ENCODE data around the gene ZMYND8.
"Not testable (repeated sequence)": the region's sequence is repeated elsewhere in the genome, so short reads cannot be mapped to it uniquely, and the experiment has no call there.

The ZMYND8 gene

DNA sequence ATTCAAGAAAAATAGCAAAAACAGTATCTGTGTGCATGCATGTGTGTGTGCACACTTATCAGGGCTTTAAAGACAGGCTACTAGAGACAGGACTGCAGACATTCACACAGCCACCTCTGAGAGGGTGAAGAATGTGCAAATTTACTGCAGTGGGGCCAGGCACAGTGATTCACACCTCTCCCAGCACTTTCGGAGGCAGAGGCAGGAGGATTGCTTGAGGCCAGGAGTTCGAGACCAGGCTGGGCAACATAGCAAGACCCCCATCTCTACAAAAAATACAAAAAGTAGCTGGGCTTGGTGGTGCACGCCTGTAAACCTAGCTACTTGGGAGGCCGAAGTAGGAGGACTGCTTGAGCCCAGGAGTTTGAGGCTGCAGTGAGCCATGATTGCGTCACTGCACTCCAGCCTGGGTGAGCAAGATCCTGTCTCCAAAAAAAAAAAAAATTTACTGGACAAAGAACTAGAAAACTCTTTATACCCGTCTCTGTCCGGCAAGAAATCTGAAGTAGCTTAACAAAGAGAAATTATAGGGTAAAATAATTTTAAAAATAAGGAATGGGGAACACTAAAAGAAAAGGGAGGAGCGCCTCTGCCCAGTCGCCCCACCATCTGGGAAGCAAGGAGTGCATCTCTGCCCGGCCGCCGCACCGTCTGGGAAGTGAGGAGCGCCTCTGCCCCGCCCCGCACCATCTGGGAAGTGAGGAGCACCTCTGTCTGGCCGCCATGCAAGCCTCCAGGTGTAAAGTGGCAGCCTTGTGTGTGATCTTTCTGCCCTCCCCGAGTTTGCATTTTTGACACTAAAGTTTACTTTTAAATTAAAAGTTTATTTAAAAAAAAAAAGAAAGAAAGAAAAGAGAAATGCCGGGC is 105.1 kb downstream of the ZMYND8 start:
- no peak for DNase-seq (ENCODE audit: low read depth in 1 of 2, low spot score in 1 of 2)

- DNase-seq (ENCODE audit: low read depth in 1 of 2, low spot score in 1 of 2) = no peak
Observed at GRCh38 chr20:47250360-47250759, 106.1 kb downstream of the ZMYND8 start.

DNA sequence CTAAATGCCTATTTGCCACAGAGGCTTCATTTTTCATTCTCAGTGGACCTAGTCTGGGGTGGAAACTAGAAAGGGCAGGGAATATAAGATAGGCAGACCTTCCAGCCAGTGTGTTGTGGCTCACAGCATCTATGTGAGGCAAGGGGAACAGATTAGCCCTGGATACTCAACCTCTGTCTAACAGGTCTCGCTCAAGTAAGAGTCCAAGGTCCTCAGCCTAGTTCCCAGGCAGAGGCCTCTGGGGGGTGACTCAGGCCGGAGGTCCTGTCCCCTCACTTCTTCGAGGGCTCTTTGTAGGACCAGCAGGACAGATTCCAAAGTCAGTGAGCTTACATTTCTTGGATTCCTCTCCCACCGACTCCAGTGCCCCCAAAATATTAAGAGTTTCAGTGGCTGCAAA is 106.6 kb downstream of the ZMYND8 start:
- DNase-seq (ENCODE audit: low read depth in 1 of 2, low spot score in 1 of 2) = no peak

DNA sequence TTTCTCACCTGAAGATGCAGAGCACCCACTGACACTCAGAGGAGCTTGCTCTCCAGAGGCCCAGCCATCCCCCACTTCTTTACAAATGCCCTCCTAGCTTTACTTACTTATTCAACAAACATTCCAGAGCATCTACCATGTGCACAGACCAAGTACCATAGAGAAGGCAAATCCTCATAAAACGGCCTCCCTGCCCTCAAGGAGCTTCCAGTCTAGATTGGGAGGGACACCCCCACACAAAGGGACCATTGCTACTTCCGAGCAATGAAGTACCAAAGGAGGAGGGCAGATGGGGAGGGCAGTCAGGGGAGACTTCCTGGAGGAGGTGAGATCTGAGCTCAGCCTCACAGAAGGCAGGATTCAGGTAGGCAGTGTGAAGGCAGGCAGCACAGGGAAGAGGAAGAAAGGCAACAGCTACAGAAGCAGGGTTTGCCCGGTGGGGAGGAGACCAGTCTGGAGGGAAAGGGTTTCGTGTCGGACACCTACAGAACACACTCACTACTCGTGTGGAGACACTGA is 108.0 kb downstream of the ZMYND8 start:
- DNase-seq (ENCODE audit: low read depth in 1 of 2, low spot score in 1 of 2) = no peak

GRCh38 chr20:47247972-47248371 is 108.5 kb downstream of the ZMYND8 start:
- DNase-seq (ENCODE audit: low read depth in 1 of 2, low spot score in 1 of 2) = no peak

DNA sequence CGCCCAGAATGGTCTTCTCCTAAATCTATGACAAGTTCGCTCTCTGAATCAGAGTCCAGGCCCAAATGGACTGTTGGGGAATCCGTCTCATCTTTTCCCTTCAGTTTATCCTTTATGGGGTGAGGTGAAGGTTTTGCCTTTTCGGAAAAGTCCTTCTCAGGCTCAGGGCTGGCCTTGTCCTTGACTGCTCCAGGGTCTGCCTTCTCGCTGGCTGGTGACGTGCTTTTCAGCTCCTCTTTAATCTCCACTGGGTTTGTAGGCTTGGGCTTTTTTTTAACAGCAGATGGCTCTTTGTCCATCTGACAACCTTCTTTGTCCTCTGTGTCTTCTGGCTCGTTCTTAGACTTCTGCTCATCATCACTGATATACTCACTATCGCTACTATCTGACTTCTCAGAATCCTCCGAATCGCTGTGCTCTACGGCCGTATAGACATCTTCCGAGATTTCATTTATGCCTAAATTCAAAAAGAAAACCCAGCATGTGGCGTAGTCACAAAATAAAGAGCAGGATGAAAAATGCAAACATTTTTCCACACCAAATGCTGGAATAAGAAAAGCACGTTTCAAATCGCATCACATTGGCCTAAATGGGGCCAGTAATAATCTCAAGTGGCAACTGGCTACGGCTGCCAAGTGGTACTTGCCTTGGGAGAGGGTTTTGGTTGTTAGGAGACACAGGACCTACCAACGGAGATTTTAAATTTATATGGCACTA is 110.3 kb downstream of the ZMYND8 start:
- no peak for DNase-seq (ENCODE audit: low read depth in 1 of 2, low spot score in 1 of 2)

DNA sequence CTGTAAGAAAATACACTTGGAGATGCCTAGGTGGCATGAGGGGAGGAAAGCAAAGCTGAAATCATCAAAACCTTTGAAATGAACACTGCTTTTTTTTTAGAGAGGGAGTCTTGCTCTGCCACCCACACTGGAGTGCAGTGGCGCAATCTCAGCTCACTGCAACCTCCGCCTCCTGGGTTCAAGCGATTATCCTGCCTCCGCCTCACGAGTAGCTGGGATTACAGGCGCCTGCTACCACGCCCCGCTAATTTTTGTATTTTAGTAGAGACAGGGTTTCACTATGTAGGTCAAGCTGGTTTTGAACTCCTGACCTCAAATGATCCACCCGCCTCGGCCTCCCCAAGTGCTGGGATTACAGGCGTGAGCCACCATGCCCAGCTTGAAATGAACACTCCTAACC is 111.3 kb downstream of the ZMYND8 start:
- not testable (repeated sequence) for DNase-seq (ENCODE audit: low read depth in 1 of 2, low spot score in 1 of 2)

DNA sequence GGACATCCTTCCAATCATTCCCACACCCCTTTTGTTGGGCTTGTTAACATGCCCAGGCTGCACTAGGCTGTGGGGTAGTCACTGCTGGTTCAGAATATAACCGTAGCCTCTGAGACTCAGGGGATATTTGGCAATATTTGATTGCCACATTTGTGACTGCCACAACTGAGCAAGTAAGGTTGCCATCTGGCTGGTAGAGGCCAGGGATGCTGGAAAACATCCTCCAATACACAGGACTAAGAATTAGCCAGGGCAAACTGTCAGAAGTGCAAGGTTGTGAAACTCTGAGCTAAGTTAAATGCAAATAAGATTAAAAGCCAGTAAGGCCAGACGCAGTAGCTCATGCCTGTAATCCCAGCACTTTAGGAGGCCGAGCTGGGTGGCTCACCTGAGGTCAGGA is 112.0 kb downstream of the ZMYND8 start:
- no peak for DNase-seq (ENCODE audit: low read depth in 1 of 2, low spot score in 1 of 2)

- no peak for DNase-seq (ENCODE audit: low read depth in 1 of 2, low spot score in 1 of 2)
Observed at GRCh38 chr20:47243532-47244305, 112.8 kb downstream of the ZMYND8 start.

DNA sequence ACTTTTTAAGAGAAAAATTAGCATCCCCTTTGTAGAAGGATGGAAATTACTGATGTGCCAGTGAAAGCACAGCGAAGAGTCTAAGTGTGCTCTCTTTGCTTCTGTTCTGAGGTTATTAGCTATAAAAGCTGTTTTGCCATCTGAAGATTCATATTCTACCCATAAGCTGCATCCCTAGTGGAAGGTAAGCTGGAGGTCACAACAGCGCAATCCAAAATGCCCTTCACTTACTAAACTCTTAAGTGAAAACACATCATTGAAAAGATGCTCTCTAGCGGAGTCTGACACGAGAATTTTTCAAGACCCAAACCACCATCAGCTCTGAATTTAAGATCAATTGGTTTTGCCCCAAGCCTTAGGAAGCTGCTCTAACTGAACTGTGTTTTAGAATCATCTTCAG is 113.5 kb downstream of the ZMYND8 start:
- DNase-seq (ENCODE audit: low read depth in 1 of 2, low spot score in 1 of 2) = no peak

DNA sequence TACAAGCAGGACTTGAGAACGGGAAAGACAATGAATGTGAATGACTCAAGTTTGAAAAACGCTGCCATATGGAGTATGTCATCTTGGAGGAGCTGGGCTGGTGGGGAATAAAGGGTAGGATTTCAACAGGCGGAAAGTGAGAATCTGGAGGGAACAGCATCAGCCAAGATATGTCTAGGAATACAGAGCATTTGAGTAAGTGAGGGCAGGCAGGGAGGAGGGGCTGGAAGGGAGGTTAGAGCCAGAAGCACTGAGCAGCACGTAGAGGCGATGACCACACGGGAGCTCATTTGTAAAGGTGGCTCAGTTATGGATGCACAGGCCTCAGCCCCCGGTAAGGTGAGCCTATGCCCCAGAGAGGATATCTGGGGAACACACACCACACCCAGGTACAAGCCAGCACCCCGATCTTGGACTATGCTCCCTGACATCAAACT is 115.1 kb downstream of the ZMYND8 start:
- DNase-seq (ENCODE audit: low read depth in 1 of 2, low spot score in 1 of 2) = no peak

- DNase-seq (ENCODE audit: low read depth in 1 of 2, low spot score in 1 of 2) = not testable (repeated sequence)
Observed at GRCh38 chr20:47240096-47240495, 116.4 kb downstream of the ZMYND8 start.

DNA sequence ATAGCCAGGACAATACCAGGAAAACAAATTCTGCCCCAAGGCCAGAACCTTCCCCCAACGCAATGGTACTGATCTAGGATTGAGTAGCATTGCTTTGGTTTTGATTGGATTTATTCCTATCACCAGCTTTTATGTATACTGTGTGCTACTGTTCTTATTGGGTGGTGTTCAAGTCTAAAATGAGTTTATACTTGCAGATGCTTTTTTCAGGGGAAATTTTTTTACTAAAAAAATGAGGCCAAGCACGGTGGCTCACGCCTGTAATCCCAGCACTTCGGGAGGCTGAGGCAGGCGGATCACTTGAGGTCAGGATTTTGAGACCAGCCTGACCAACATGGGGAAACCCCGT is 116.8 kb downstream of the ZMYND8 start:
- no peak for DNase-seq (ENCODE audit: low read depth in 1 of 2, low spot score in 1 of 2)

- DNase-seq (ENCODE audit: low read depth in 1 of 2, low spot score in 1 of 2) = no peak
Observed at GRCh38 chr20:47238780-47239718, 117.5 kb downstream of the ZMYND8 start.

DNA sequence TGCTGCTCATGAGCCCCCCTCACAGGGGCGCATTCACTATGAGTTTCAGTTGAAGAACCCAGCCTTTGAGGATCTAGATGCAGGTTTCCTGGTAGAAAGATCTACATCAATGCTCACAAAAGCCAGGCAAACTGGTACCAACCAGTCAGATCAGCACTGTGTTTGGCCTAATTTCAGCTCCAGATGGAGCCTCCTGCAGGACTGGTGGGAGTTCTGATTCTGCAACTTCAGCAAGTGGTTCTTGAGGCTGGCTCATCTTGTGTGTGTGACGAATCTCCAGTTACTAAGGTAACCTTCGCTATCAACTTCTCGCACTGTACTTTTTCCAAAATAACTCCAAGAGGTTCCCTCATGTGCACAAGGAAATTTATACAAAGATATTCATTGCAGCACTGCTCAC is 118.8 kb downstream of the ZMYND8 start:
- no peak for DNase-seq (ENCODE audit: low read depth in 1 of 2, low spot score in 1 of 2)

- DNase-seq (ENCODE audit: low read depth in 1 of 2, low spot score in 1 of 2) = no peak
Observed at GRCh38 chr20:47236639-47236900, 119.9 kb downstream of the ZMYND8 start.

- DNase-seq (ENCODE audit: low read depth in 1 of 2, low spot score in 1 of 2) = no peak
Observed at GRCh38 chr20:47235853-47236638, 120.5 kb downstream of the ZMYND8 start.

DNA sequence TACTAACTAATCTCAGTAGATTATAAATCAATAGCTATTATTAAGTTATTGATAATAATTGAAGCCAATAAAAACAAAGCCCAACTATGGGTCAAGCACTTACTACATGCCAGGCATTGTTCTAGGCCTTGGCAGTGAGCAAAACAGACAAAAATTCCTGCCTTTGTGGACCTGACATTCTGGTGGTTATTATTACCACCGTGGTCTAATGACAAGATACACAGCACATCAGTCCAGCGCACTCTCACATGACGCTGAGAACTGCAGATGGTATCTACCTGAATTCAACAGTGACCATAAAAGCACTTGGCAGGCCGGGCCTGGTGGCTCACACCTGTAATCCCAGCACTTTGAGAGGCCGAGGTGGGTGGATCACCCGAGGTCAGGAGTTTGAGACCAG is 121.4 kb downstream of the ZMYND8 start:
- DNase-seq (ENCODE audit: low read depth in 1 of 2, low spot score in 1 of 2) = no peak

GRCh38 chr20:47233333-47234188 is 122.9 kb downstream of the ZMYND8 start:
- DNase-seq (ENCODE audit: low read depth in 1 of 2, low spot score in 1 of 2) = no peak

Measured in stimulated activated CD4-positive, alpha-beta T cell treated with anti-CD3 and anti-CD28 coated beads, Interleukin-15, amount 100 ng/mL, for 1 hour (primary cell).